Measurements from ENCODE around the gene LNP1.

GRCh38 chr3:100463646-100464155 is 62.4 kb downstream of the LNP1 start:
- no peak for TF ChIP-seq CTCF (IDR thresholded peaks at IDR 0.05)
- no peak for TF ChIP-seq POLR2A (IDR thresholded peaks at IDR 0.05)

All from Peyer's patch (tissue), 4 donors.